Endodermal cell (in vitro differentiated cells): ENCODE results near the gene P2RX2. TPM values are rescaled to one million over a fixed set of nuclear protein-coding genes. Genes with fewer than 3 reads are reported as not detected.

Experiments used
- DNase-seq: peaks from one replicate; pipeline ENCODE4 v3.0.0-alpha.2; 2017
- H3K27ac ChIP-seq: 2 replicates; pipeline ENCODE4 v1.5.1; 2013; ENCODE audit warnings: mild to moderate bottlenecking, low read depth, low read length, moderate library complexity
- H3K27me3 ChIP-seq: 2 replicates; pipeline ENCODE4 v1.6.1; 2013; ENCODE audit warnings: mild to moderate bottlenecking, low read length, moderate library complexity; ENCODE audit not compliant: insufficient read depth, control insufficient read depth, poor library complexity, severe bottlenecking
- H3K36me3 ChIP-seq: 2 replicates; pipeline ENCODE4 v1.7.0; 2013; ENCODE audit warnings: mild to moderate bottlenecking, low read length, moderate library complexity; ENCODE audit not compliant: control insufficient read depth, insufficient read depth
- H3K4me1 ChIP-seq: one replicate; pipeline ENCODE4 v1.7.0; 2013; ENCODE audit warnings: low read length; ENCODE audit not compliant: control insufficient read depth, insufficient read depth
- H3K4me3 ChIP-seq: 2 replicates; pipeline ENCODE4 v1.5.1; 2013; ENCODE audit warnings: mild to moderate bottlenecking, low read length, moderate library complexity
- H3K9ac ChIP-seq: 2 replicates; pipeline ENCODE4 v1.6.1; 2013; ENCODE audit warnings: mild to moderate bottlenecking, low read length, moderate library complexity; ENCODE audit not compliant: poor library complexity, severe bottlenecking; ENCODE audit errors: extremely low read depth
- H3K9me3 ChIP-seq: 2 replicates; pipeline ENCODE4 v1.6.1; 2013; ENCODE audit warnings: mild to moderate bottlenecking, low read length, moderate library complexity; ENCODE audit not compliant: control insufficient read depth
- H3K27ac Mint-ChIP-seq: 2 replicates; pipeline ENCODE4 v1.8.0; 2020; ENCODE audit warnings: mixed read lengths
- H3K27me3 Mint-ChIP-seq: 2 replicates; pipeline ENCODE4 v1.8.0; 2021; ENCODE audit warnings: mild to moderate bottlenecking, mixed read lengths; ENCODE audit not compliant: insufficient read depth
- H3K36me3 Mint-ChIP-seq: 2 replicates; pipeline ENCODE4 v1.8.0; 2020; ENCODE audit warnings: low read depth, mixed read lengths
- H3K4me1 Mint-ChIP-seq: 2 replicates; pipeline ENCODE4 v1.8.0; 2020; ENCODE audit warnings: mixed read lengths
- H3K4me3 Mint-ChIP-seq: 2 replicates; pipeline ENCODE4 v1.8.0; 2020; ENCODE audit warnings: mild to moderate bottlenecking, moderate library complexity, mixed read lengths
- H3K9me3 Mint-ChIP-seq: 2 replicates; pipeline ENCODE4 v1.8.0; 2020; ENCODE audit warnings: mild to moderate bottlenecking, mixed read lengths
- CTCF ChIP-seq: fragments of 200-600 bp; sonication (generic); conservative IDR thresholded peaks from 2 replicates; pipeline ENCODE4 v1.5.0; 2021; ENCODE audit warnings: antibody characterized with exemption, mild to moderate bottlenecking
- WGBS, 2 experiments: methylation state at CpG; one replicate each; pipeline versions ENCODE4 v1.1.5 to v1.1.7; 2013; ENCODE audit warnings: missing lambda C conversion rate in 2 of 2, mixed read lengths in 1 of 2; ENCODE audit not compliant: insufficient coverage in 1 of 2, insufficient read length in 1 of 2; 5-methylcytosine and 5-hydroxymethylcytosine counted together
- total RNA-seq, 2 donors: library from RNA; stranded (reverse); fragmentation: NEBNext Ultra II Directional in 1 of 2; extraction: Animal tissue kit (Norgen Biotek cat#: 25700) in 1 of 2; gene quantifications; 2 replicates in 1 of 2; 3 replicates in 1 of 2; pipeline ENCODE4 v1.2.1, GENCODE V29; 2021

P2RX2 gene
- total RNA-seq, 2 donors from 2014 or later: 0.97 to 2.8 TPM

- H3K27me3 Mint-ChIP-seq: peaks cover 95% of the 10 kb centered on the region
These were observed 7.0 kb upstream of the P2RX2 start for GRCh38 chr12:132611620-132612019.

GRCh38 chr12:132614029-132614428 lies 4.5 kb upstream of the P2RX2 start:
- Histone ChIP-seq H3K27me3 (peaks cover 91% of the 10 kb centered on the region), H3K9me3 (peaks cover 26% of the 10 kb centered on the region), H3K4me1 (no peaks in the 10 kb centered on the region), H3K27ac (no peak overlapping the region), H3K4me3 (no peak overlapping the region), H3K36me3 (no peaks in the 10 kb centered on the region), H3K9ac (no peak overlapping the region)
- peaks cover 43% of the 10 kb centered on the region for H3K9me3 Mint-ChIP-seq
- H3K36me3 Mint-ChIP-seq: peaks cover 2% of the 10 kb centered on the region
- WGBS, 2 experiments: 73 to 82% methylated on average over 4 to 5 of the region's 5 CpGs
- no peak overlapping the region for H3K27ac Mint-ChIP-seq
- no peak for TF ChIP-seq CTCF
- H3K4me1 Mint-ChIP-seq: no peaks in the 10 kb centered on the region
- no peak for DNase-seq
- H3K27me3 Mint-ChIP-seq: peaks cover 92% of the 10 kb centered on the region
- H3K4me3 Mint-ChIP-seq: no peak overlapping the region

More at GRCh38 chr12:132611620-132612019, 7.0 kb upstream of the P2RX2 start:
- Histone ChIP-seq H3K9ac (no peak overlapping the region), H3K4me1 (no peaks in the 10 kb centered on the region), H3K36me3 (no peaks in the 10 kb centered on the region), H3K27ac (no peak overlapping the region), H3K4me3 (no peak overlapping the region), H3K9me3 (peaks cover 11% of the 10 kb centered on the region), H3K27me3 (peaks cover 97% of the 10 kb centered on the region)
- WGBS, 2 experiments: 84 to 86% methylated on average over 10 of the region's 10 CpGs
- Mint-ChIP-seq H3K4me3 (no peak overlapping the region), H3K9me3 (peaks cover 27% of the 10 kb centered on the region), H3K36me3 (no peaks in the 10 kb centered on the region), H3K4me1 (no peaks in the 10 kb centered on the region), H3K27ac (no peak overlapping the region)
- no peak for DNase-seq
- TF ChIP-seq CTCF: no peak

- WGBS, 2 experiments: 36 to 38% methylated on average over 13 to 18 of the region's 18 CpGs
- peak; percentile 97 for DNase-seq
- H3K4me3 Mint-ChIP-seq: no peak overlapping the region
- peaks cover 88% of the 10 kb centered on the region for H3K27me3 Mint-ChIP-seq
- peak; percentile 92 for TF ChIP-seq CTCF
- Histone ChIP-seq H3K27ac (no peak overlapping the region), H3K36me3 (no peaks in the 10 kb centered on the region), H3K27me3 (peaks cover 89% of the 10 kb centered on the region), H3K4me1 (no peaks in the 10 kb centered on the region), H3K9me3 (peaks cover 26% of the 10 kb centered on the region), H3K4me3 (no peak overlapping the region), H3K9ac (no peak overlapping the region)
- peaks cover 43% of the 10 kb centered on the region for H3K9me3 Mint-ChIP-seq
- H3K27ac Mint-ChIP-seq: no peak overlapping the region
- no peaks in the 10 kb centered on the region for H3K4me1 Mint-ChIP-seq
- peaks cover 2% of the 10 kb centered on the region for H3K36me3 Mint-ChIP-seq
These were observed 3.6 kb upstream of the P2RX2 start for GRCh38 chr12:132614861-132615578.
